Activated B cell treated with CpG ODN at 0.5 μM for 24 hours (primary cell): ENCODE measurements around the gene EPHA1. TPM values are rescaled to one million over a fixed set of nuclear protein-coding genes. Genes with fewer than 3 reads are reported as not detected.

Source experiments
- ATAC-seq: fragments of 200-7000 bp; cut with Tn5 transposase; one replicate; pipeline ENCODE4 v1.10.0; 2021; ENCODE audit warnings: low read depth, mild to moderate bottlenecking, moderate library complexity
- CTCF ChIA-PET: fragments of 350-600 bp; sonication (Branson Sonifier 250); formaldehyde crosslinking; loops from one replicate; lab custom pipeline; 2021; ENCODE audit warnings: antibody characterized with exemption; lab: Charles Lee
- POLR2A ChIA-PET: fragments of 350-600 bp; sonication (Branson Sonifier 250); formaldehyde crosslinking; loops from one replicate; lab custom pipeline; 2021; ENCODE audit warnings: antibody characterized with exemption; lab: Charles Lee
- DNase-seq: peaks from one replicate; pipeline ENCODE4 v3.0.0; 2022
- H3K27ac Mint-ChIP-seq: one replicate; pipeline ENCODE4 v1.8.0; 2020; ENCODE audit warnings: mixed read lengths
- H3K27me3 Mint-ChIP-seq: one replicate; pipeline ENCODE4 v1.8.0; 2021; ENCODE audit warnings: mixed read lengths
- H3K36me3 Mint-ChIP-seq: one replicate; pipeline ENCODE4 v1.8.0; 2021; ENCODE audit warnings: low read depth, mixed read lengths
- H3K4me1 Mint-ChIP-seq: one replicate; pipeline ENCODE4 v1.8.0; 2021; ENCODE audit warnings: mixed read lengths
- H3K4me3 Mint-ChIP-seq: one replicate; pipeline ENCODE4 v1.8.0; 2020; ENCODE audit warnings: mild to moderate bottlenecking, mixed read lengths
- H3K9me3 Mint-ChIP-seq: one replicate; pipeline ENCODE4 v1.8.0; 2020; ENCODE audit warnings: mixed read lengths
- intact Hi-C: fragments of 100-400 bp; cut with micrococcal nuclease; formaldehyde crosslinking; loops from one replicate; pipeline ENCODE4 v1.15.1; 2024
- total RNA-seq: library from RNA; stranded (reverse); gene quantifications from 2 replicates; pipeline ENCODE4 v1.2.3, GENCODE V29; 2022
- TF ChIP-seq, protein P1 (sequence below): fragments of 200-600 bp; IDR thresholded peaks from one replicate; pipeline ENCODE4 v1.8.0; 2022; ENCODE audit warnings: antibody characterized with exemption, mild to moderate bottlenecking

EPHA1 gene
- total RNA-seq, 1 donor from 2014 or later: not detected

DNA sequence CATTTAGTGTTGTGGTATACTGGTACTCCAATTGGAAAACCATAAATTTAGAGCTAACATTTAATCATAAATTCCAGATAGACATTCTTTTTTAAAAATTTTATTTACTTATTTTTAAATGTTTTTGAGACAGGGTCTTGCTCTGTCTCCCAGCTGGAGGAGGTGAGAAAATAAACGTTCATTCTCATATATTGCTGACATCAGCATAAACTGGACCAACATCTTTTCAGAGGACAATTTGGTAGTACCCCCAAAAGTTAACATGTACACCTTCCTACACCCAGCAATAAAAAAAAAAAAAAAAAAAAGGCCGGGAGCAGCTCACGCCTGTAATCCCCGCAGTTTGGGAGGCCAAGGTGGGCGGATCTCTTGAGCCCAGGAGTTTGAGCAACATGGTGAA lies 39.8 kb upstream of the EPHA1 start:
- H3K4me1 Mint-ChIP-seq: no peaks in the 10 kb centered on the region
- H3K36me3 Mint-ChIP-seq: no peaks in the 10 kb centered on the region
- H3K27me3 Mint-ChIP-seq: peaks cover 4% of the 10 kb centered on the region
- no peak overlapping the region for H3K4me3 Mint-ChIP-seq
- TF ChIP-seq, protein P1, sequence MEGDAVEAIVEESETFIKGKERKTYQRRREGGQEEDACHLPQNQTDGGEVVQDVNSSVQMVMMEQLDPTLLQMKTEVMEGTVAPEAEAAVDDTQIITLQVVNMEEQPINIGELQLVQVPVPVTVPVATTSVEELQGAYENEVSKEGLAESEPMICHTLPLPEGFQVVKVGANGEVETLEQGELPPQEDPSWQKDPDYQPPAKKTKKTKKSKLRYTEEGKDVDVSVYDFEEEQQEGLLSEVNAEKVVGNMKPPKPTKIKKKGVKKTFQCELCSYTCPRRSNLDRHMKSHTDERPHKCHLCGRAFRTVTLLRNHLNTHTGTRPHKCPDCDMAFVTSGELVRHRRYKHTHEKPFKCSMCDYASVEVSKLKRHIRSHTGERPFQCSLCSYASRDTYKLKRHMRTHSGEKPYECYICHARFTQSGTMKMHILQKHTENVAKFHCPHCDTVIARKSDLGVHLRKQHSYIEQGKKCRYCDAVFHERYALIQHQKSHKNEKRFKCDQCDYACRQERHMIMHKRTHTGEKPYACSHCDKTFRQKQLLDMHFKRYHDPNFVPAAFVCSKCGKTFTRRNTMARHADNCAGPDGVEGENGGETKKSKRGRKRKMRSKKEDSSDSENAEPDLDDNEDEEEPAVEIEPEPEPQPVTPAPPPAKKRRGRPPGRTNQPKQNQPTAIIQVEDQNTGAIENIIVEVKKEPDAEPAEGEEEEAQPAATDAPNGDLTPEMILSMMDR: no peak
- DNase-seq (no peak), ATAC-seq (no peak)
- POLR2A ChIA-PET: no interaction called here
- H3K9me3 Mint-ChIP-seq: no peaks in the 10 kb centered on the region
- intact Hi-C loops: no loop called here
- CTCF ChIA-PET: no interaction called here
- no peak overlapping the region for H3K27ac Mint-ChIP-seq

DNA sequence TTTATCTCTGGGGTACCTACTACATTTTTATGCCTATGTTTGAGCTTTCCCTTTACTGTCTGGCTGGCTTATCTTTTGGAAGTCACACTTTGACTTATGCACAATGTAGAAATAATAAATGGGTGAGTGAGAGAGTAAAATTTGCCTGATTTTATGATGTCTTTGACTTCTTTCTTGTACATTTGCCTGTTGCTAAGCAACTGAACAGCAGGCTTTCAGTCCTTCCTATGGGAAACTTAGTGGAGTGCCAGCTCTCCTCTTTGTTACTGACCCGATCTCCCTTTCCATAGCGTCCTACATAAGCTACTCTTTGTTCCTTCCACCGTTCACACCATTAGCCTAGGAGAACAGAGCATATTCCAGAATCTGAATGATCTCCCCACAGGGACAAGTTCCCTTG lies 38.8 kb upstream of the EPHA1 start:
- H3K9me3 Mint-ChIP-seq: no peaks in the 10 kb centered on the region
- TF ChIP-seq, protein P1: no peak
- no peaks in the 10 kb centered on the region for H3K4me1 Mint-ChIP-seq
- no peaks in the 10 kb centered on the region for H3K36me3 Mint-ChIP-seq
- no peak overlapping the region for H3K27ac Mint-ChIP-seq
- H3K27me3 Mint-ChIP-seq: peaks cover 4% of the 10 kb centered on the region
- intact Hi-C loops: no loop called here
- no peak overlapping the region for H3K4me3 Mint-ChIP-seq
- POLR2A ChIA-PET: no interaction called here
- no peak for DNase-seq
- CTCF ChIA-PET: no interaction called here
- no peak for ATAC-seq

DNA sequence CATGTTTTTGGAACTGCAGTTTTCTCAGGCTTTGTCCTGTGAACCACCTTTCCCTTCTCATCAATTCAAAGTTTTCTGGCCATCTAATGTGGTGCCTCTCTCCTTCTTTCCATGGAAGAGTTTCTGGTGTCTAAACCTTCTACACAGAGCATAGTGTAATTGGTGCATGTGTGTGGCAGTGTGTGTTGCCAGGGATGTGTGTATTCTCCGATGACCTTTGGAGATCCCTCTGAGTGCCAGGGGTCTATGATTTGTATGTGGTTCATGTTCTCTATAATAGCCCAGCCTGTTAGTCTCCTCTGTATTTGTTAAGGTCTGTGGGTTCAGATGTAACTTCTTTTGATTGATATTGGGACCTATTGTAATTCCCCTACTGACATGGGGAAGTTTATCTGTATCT lies 36.1 kb upstream of the EPHA1 start:
- Mint-ChIP-seq H3K36me3 (no peaks in the 10 kb centered on the region), H3K27me3 (peaks cover 7% of the 10 kb centered on the region), H3K9me3 (no peaks in the 10 kb centered on the region), H3K27ac (no peak overlapping the region), H3K4me3 (no peak overlapping the region), H3K4me1 (no peaks in the 10 kb centered on the region)
- DNase-seq (no peak), ATAC-seq (no peak)
- ChIA-PET POLR2A (no interaction called here), CTCF (no interaction called here)
- intact Hi-C loops: no loop called here
- TF ChIP-seq, protein P1: no peak

DNA sequence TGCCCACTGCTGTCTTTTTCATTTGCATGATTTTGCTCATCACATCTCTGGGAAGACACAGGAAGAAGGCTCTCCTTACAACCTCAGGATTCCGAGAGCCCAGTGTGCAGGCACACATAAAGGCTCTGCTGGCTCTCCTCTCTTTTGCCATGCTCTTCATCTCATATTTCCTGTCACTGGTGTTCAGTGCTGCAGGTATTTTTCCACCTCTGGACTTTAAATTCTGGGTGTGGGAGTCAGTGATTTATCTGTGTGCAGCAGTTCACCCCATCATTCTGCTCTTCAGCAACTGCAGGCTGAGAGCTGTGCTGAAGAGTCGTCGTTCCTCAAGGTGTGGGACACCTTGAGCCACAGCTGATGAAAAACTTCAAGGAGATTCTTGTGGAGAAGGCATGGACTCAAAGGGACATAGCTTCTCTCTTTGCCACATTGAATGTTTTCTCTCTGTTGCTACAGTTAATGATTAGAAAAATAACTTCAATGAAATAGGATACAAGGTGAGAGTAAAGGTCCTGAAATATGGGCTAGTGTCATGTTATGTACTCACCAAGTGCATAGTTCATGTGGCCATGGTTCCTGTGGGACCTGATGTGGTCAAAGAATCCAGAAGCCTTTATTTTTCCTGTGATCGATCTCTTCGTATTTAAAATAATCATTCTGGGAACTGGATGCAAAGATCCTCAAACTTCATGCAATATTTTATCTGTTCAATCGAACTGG lies 35.6 kb upstream of the EPHA1 start:
- TF ChIP-seq, protein P1: no peak
- no peak for ATAC-seq
- H3K36me3 Mint-ChIP-seq: no peaks in the 10 kb centered on the region
- no peak overlapping the region for H3K27ac Mint-ChIP-seq
- intact Hi-C loops: no loop called here
- no peaks in the 10 kb centered on the region for H3K9me3 Mint-ChIP-seq
- peaks cover 7% of the 10 kb centered on the region for H3K27me3 Mint-ChIP-seq
- ChIA-PET POLR2A (no interaction called here), CTCF (no interaction called here)
- H3K4me1 Mint-ChIP-seq: no peaks in the 10 kb centered on the region
- no peak for DNase-seq
- H3K4me3 Mint-ChIP-seq: no peak overlapping the region

DNA sequence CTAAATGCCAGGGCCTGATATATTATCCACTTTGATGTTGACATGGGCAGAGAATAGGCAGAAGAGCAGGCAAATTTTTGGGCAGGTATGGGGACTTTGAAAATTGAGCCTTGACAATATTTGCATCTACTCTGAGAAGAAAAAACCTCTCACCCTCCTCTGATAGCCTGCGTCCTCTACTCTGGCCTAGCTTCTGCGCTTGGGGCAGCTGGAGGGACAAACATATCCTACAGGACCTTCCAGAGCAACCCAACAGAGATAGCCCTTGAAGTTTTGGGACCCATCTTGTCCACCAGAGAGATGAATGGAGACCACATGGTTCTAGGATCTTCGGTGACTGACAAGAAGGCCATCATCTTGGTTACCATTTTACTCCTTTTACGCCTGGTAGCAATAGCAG lies 34.5 kb upstream of the EPHA1 start, which contains the start of gene TAS2R60:
TAS2R60 (plus strand) TSS at position 301 of the 400 bp plus-strand sequence; CDS start at position 301, 0 bp downstream.
- ChIA-PET POLR2A (no interaction called here), CTCF (no interaction called here)
- Mint-ChIP-seq H3K27me3 (peaks cover 3% of the 10 kb centered on the region), H3K36me3 (no peaks in the 10 kb centered on the region), H3K9me3 (no peaks in the 10 kb centered on the region), H3K27ac (no peak within 1 kb of the TSS), H3K4me1 (no peaks in the 10 kb centered on the region), H3K4me3 (no peak within 1 kb of the TSS)
- no peak for DNase-seq
- no peak for ATAC-seq
- intact Hi-C loops: no loop called here
- TF ChIP-seq, protein P1: no peak
